Ovary (tissue), 9 donors: Measurements from ENCODE around the gene XIRP2. TPM values are rescaled to one million over a fixed set of nuclear protein-coding genes. Genes with fewer than 3 reads are reported as not detected.
"Not testable (repeated sequence)": the region's sequence is repeated elsewhere in the genome, so short reads cannot be mapped to it uniquely, and the experiment has no call there.

Source experiments
- DNase-seq, 5 donors: peaks; one replicate each; pipeline ENCODE4 v3.0.0-alpha.2; 2019 to 2020
- H3K27ac ChIP-seq, 2 donors: fragments of 200-600 bp; one replicate each; pipeline versions ENCODE4 v1.5.1 to v1.8.0; 2019 to 2022
- H3K27me3 ChIP-seq: fragments of 200-600 bp; one replicate; pipeline ENCODE4 v1.8.0; 2022
- H3K36me3 ChIP-seq: fragments of 200-600 bp; sonication (generic); one replicate; pipeline ENCODE4 v1.5.1; 2019
- H3K4me1 ChIP-seq: one replicate; pipeline ENCODE4 v1.8.1; 2013; ENCODE audit warnings: mild to moderate bottlenecking, moderate library complexity; ENCODE audit not compliant: insufficient read depth
- H3K4me3 ChIP-seq: fragments of 200-600 bp; sonication (generic); one replicate; pipeline ENCODE4 v1.5.1; 2017
- H3K9me3 ChIP-seq, 2 donors: fragments of 200-600 bp in 1 of 2; sonication (generic) in 1 of 2; one replicate each; pipeline versions ENCODE4 v1.5.1 to v1.8.1; 2013 to 2019; ENCODE audit warnings: mild to moderate bottlenecking in 1 of 2, moderate library complexity in 1 of 2
- CTCF ChIP-seq, 3 donors: fragments of 450-650 bp in 2 of 3; fragments of 200-600 bp in 1 of 3; IDR thresholded peaks; one replicate each; pipeline versions ENCODE4 v1.5.1 to v1.8.0; 2016 to 2022; ENCODE audit warnings: antibody characterized with exemption in 3 of 3, mild to moderate bottlenecking in 1 of 3
- EP300 ChIP-seq: sonication (generic); formaldehyde crosslinking; IDR thresholded peaks from one replicate; pipeline ENCODE4 v1.6.1; 2017; ENCODE audit warnings: antibody characterized with exemption
- POLR2A ChIP-seq: fragments of 450-650 bp; IDR thresholded peaks from one replicate; pipeline ENCODE4 v1.6.1; 2017; ENCODE audit warnings: antibody characterized with exemption, mild to moderate bottlenecking, moderate library complexity
- WGBS, 3 donors: extraction: QIAGEN DNeasy Blood & Tissue Kit in 1 of 3; methylation state at CpG; one replicate each; pipeline versions ENCODE4 v1.1.5 to v1.1.7; 2013 to 2017; 5-methylcytosine and 5-hydroxymethylcytosine counted together
- intact Hi-C, 4 donors: fragments of 100-400 bp; cut with DNase I; formaldehyde crosslinking; loops; one replicate each; pipeline versions ENCODE4 v1.11.0 to v1.15.1; 2022 to 2023
- polyA plus RNA-seq, 2 donors: library from polyadenylated mRNA; stranded (reverse); fragments of 200-250 nt in 1 of 2; fragments of 350-450 nt in 1 of 2; fragmentation: Illumina TruSeq in 1 of 2; extraction: RNeasy Lipid Tissue Mini Kit (QIAGEN cat#74804) in 1 of 2; gene quantifications; one replicate each; pipeline ENCODE4 v1.2.3, GENCODE V29; 2013 to 2014
- total RNA-seq, 7 donors: library from RNA; depleted of rRNA in 2 of 7; stranded (reverse); fragments of >200 nt in 2 of 7; fragmentation: NEBNext Ultra II Directional in 3 of 7; extraction: Animal tissue kit (Norgen Biotek cat#: 25700) in 3 of 7; gene quantifications; one replicate each; pipeline versions ENCODE4 v1.1.0 to v1.2.4, GENCODE V29; 2016 to 2023
- donor health status: DM: no; HTN: no; CAD: no; lungs with moderate emphysema.
- donor health status: DM: no; HTN: no; CAD: no.
- donor health status: Bipolar disorder and iron deficiency.
- donor health status: DM: yes; HTN: yes; CAD: no.
- donor health status: DM: no; HTN: no; CAD: no.
- donor health status: DM: yes; HTN: yes; CAD: no.

XIRP2 gene
- total and polyA plus RNA-seq, 9 donors, result 0.03 to 0.47 (median 0.12) TPM; not detected in 4

- H3K27me3 ChIP-seq, result no peaks in the 10 kb centered on the region
- H3K4me1 ChIP-seq, result no peaks in the 10 kb centered on the region
- no peak overlapping the region for H3K27ac ChIP-seq
- no peak overlapping the region for H3K4me3 ChIP-seq
- WGBS, 3 donors, result 69 to 76% (median 73%) methylated on average over 5 of the region's 5 CpGs
- TF ChIP-seq EP300, result no peak
- no peak for TF ChIP-seq POLR2A
- no peak for TF ChIP-seq CTCF (IDR thresholded peaks at IDR 0.05)
- intact Hi-C loops, result no loop called here
- H3K9me3 ChIP-seq, result no peaks in the 10 kb centered on the region
- DNase-seq, result no peak
- H3K36me3 ChIP-seq, result no peaks in the 10 kb centered on the region
These were observed 214.9 kb downstream of the XIRP2 start for GRCh38 chr2:167103028-167103756.

GRCh38 chr2:167103757-167104133 lies 215.5 kb downstream of the XIRP2 start:
- Histone ChIP-seq H3K9me3 (no peaks in the 10 kb centered on the region), H3K4me1 (no peaks in the 10 kb centered on the region), H3K36me3 (no peaks in the 10 kb centered on the region), H3K27me3 (no peaks in the 10 kb centered on the region), H3K4me3 (no peak overlapping the region), H3K27ac (no peak overlapping the region)
- no peak for DNase-seq
- TF ChIP-seq POLR2A, result no peak
- TF ChIP-seq CTCF (IDR thresholded peaks at IDR 0.05), result no peak
- TF ChIP-seq EP300, result no peak
- intact Hi-C loops, result no loop called here

- WGBS, 3 donors, result 71 to 95% (median 83%) methylated on average over 3 of the region's 3 CpGs
- H3K4me3 ChIP-seq, result no peak overlapping the region
These were observed 216.4 kb downstream of the XIRP2 start for GRCh38 chr2:167104691-167105090.

GRCh38 chr2:167109682-167110081 lies 221.4 kb downstream of the XIRP2 start:
- H3K4me1 ChIP-seq, H3K36me3 ChIP-seq, H3K27me3 ChIP-seq, intact Hi-C loops, H3K27ac ChIP-seq, H3K9me3 ChIP-seq, DNase-seq, H3K4me3 ChIP-seq: not testable (repeated sequence)

More at GRCh38 chr2:167104691-167105090, 216.4 kb downstream of the XIRP2 start:
- TF ChIP-seq EP300 (no peak), CTCF (IDR thresholded peaks at IDR 0.05) (no peak), POLR2A (no peak)
- intact Hi-C loops, result no loop called here
- no peaks in the 10 kb centered on the region for H3K27me3 ChIP-seq
- no peak overlapping the region for H3K27ac ChIP-seq
- H3K4me1 ChIP-seq, result no peaks in the 10 kb centered on the region
- no peak for DNase-seq
- no peaks in the 10 kb centered on the region for H3K36me3 ChIP-seq
- no peaks in the 10 kb centered on the region for H3K9me3 ChIP-seq

GRCh38 chr2:167110345-167110744 lies 222.1 kb downstream of the XIRP2 start:
- TF ChIP-seq POLR2A, result no peak
- TF ChIP-seq CTCF (IDR thresholded peaks at IDR 0.05), result no peak
- no peak for TF ChIP-seq EP300
- DNase-seq, result no peak
- Histone ChIP-seq H3K9me3 (no peaks in the 10 kb centered on the region), H3K4me3 (no peak overlapping the region), H3K36me3 (no peaks in the 10 kb centered on the region), H3K27me3 (no peaks in the 10 kb centered on the region), H3K4me1 (no peaks in the 10 kb centered on the region), H3K27ac (no peak overlapping the region)
- intact Hi-C loops, result no loop called here
